Measurements from ENCODE around the gene CD44.

GRCh38 chr11:35211952-35212351 lies 73.0 kb downstream of the CD44 start:
- TF ChIP-seq EZH2 (IDR thresholded peaks at IDR 0.05; ENCODE audit: insufficient read depth, poor library complexity, severe bottlenecking) = no peak
- no peak for TF ChIP-seq EZH2phosphoT487 (IDR thresholded peaks at IDR 0.05; ENCODE audit: insufficient read depth, low read depth)

All from GM23248 (cell line).